DMS79 treated with DMSO at 0.1 percent for 48 hours (cell line): ENCODE data around the gene TMEM145.

Experiments used
- DNase-seq: peaks from one replicate; lab custom pipeline; 2025; lab: John Stamatoyannopoulos, UW

The TMEM145 gene

DNA sequence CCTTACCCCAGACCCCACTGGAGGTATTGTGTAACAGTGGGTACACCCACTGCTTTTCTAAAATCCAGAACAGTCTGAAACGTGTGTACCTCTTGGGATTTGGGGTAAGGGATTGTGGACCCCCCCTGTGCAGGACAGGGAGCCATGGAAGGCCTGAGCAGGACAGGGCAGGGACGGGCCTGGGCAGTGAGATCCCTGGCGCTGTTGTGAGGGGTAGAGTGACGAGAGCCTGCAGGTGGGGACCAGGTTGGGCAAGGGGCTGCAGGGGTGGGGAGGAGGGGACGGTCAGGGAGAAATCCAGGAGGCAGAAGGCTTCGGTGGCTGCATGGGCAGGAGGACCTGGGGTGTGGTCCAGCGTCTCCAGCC is 48.4 kb downstream of the TMEM145 start:
- DNase-seq = no peak

DNA sequence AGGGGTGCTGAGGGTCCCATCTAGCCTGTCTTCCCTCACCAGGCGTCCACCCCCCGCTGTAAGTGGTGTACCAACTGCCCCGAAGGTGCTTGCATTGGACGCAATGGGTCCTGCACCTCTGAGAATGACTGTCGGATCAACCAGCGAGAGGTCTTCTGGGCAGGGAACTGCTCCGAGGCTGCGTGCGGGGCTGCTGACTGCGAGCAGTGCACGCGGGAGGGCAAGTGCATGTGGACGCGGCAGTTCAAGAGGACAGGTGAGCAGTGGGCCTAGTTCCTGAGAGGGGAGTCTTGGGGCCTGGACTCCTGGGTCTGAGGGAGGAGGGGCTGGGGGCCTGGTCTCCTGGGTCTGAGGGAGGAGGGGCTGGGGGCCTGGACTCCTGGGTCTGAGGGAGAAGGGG is 49.2 kb downstream of the TMEM145 start:
- DNase-seq = no peak

DNA sequence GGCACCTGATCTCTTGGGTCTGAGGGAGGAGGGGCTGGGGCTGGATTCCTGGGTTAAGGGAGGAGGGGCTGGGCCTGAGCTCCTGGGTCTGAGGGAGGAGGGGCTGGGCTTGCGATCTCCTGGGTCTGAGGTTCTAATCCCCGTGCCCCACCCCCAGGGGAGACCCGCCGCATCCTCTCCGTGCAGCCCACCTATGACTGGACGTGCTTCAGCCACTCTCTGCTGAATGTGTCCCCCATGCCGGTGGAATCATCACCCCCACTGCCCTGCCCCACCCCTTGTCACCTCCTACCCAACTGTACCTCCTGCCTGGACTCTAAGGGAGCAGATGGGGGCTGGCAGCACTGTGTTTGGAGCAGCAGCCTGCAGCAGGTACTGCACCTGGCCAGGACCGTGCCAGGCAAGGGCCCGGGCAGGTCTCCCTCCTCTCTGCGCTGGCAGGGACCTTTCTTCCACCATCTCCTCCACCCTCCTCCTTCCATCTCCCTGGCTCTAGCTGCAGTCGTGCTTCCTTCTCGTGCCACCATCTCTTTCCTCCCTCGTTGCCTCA is 49.9 kb downstream of the TMEM145 start:
- DNase-seq = no peak

DNA sequence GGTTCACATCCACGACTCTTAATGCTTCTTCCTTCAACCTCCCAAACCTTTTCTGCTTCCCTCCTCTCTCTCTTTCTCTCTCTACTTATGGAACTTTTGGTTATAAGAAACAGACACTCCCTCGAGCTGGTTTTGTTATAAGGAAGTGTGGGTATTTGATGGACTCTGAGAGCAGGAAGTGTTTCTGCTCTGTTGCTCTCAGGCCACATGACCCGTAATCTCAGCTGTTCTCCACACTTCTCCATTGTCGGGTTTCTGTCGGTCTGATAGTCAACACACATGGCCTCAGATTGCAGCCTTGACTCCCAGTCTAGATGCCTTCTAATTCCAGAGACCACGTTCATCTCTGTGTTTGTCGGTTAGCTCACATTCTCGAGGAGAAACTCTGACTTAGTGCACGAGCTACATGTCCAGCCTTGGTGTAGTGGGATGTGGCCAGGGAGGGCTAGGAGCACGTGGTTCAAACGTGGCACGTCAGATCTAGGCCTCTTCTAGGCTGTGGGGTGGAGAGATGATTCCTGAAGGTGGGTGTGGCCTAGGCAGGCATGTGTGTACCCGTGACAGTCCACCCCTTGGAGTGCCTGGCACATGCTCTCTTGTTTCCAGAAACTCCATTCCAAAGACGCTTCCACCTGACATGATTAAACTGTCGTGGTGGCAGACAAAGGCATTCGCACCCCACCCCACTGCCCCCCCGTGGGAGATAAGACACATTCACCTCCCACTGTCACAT is 50.7 kb downstream of the TMEM145 start:
- no peak for DNase-seq

DNA sequence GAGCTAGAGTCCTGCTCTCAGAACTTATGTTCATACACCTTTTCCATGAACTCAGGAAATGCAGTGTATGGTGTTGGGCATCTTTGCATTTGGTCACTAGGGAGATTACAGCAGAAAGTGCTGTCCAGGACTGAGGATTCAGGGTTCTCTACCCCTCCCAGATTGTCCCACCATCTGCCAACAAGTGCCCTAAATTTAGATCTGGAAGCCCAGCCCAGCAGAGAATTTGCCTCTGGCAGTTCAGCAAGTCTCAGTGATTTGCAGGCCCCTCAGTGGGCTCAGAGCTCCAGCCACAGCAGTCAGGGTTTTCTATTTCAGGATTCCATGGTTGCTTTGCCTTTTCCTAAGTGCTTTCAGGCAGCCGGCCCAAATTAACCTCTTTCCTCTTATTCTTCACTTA is 53.6 kb downstream of the TMEM145 start:
- DNase-seq = no peak

DNA sequence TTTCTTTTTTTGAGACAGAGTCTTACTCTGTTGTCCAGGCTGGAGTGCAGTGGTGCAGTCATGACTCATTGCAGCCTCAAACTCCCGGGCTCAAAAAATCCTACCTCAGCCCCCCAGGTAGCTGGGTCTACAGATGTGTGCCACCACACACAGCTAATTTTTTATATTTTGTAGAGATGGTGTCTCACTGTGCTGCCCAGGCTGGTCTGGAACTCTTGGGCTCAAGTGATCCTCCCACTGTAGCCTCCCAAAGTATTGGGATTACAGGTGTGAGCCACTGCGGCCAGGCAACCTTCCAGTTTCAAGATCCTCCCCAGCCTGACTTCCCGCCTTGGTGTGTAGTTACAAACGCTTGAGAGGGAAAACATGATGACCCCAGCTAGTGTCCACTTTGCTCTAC is 54.8 kb downstream of the TMEM145 start:
- DNase-seq = no peak

DNA sequence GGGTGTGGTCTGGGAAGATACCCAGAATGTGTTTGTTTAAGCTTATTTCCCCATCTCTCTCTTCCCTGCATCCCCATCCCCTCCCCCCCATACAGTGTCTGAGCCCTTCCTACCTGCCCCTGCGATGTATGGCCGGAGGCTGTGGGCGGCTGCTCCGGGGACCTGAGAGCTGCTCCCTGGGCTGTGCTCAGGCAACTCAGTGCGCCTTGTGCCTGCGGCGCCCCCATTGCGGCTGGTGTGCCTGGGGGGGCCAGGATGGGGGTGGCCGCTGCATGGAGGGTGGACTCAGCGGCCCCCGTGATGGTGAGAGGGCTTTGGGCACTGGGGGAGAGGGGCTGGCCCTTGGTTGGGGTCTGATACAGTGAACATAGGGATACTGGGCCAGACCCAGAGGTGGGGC is 55.3 kb downstream of the TMEM145 start:
- no peak for DNase-seq

DNA sequence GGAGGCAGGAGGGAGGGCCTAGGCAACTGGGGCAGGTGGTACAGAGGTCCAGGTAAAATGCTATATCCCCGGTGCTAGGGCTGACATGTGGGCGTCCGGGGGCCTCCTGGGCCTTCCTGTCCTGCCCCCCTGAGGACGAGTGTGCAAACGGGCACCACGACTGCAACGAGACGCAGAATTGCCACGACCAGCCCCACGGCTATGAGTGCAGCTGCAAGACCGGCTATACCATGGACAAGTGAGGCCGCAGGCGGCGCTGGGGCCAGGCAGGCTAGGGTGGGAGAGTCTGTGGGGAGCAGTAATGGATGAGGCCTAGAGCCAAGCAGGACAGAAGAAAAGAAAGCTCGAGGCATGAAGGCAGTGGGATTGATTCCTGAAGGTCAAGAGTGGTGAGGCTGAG is 55.7 kb downstream of the TMEM145 start:
- no peak for DNase-seq

DNA sequence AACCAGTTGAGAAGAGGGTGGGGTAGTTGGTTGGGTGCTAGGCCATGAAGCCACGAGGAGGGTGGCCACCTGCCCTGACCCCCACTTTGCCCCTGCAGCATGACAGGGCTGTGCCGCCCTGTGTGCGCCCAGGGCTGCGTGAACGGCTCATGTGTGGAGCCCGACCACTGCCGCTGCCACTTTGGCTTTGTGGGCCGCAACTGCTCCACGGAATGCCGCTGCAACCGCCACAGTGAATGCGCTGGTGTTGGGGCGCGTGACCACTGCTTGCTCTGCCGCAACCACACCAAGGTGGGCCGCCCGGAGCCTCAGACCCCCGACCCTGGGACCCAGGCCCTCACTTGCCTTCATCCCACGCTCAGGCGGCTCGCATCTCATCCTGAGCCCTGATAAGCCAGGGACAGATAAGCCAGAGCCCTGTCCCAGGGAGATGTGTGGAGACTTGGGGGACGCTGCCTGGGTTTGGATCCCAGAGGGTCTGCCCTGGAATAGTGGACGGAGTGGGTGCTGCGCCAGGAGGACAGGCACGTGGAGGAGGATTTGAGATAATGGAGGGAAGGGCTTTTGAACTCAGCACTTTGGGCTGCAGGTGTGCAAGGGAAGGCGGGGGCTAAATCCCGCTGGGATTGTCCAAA is 56.4 kb downstream of the TMEM145 start:
- DNase-seq = no peak

DNA sequence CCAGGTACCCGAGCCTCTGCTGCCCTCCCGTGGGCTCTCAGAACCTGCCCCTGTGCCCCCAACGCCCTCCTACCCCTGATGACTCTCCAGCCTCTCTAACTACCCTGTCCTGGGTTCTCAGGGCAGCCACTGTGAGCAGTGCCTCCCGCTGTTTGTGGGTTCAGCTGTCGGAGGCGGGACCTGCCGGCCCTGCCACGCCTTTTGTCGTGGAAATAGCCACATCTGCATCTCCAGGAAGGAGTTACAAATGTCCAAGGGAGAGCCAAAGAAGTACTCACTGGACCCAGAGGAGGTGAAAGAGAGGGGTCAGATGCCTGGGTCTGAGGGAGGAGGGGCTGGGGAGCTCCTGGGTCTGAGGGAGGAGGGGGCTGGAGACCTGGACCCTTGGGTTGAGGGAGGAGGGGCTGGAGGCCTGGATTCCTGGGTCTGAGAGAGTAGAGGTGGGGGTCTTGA is 57.0 kb downstream of the TMEM145 start:
- no peak for DNase-seq

DNA sequence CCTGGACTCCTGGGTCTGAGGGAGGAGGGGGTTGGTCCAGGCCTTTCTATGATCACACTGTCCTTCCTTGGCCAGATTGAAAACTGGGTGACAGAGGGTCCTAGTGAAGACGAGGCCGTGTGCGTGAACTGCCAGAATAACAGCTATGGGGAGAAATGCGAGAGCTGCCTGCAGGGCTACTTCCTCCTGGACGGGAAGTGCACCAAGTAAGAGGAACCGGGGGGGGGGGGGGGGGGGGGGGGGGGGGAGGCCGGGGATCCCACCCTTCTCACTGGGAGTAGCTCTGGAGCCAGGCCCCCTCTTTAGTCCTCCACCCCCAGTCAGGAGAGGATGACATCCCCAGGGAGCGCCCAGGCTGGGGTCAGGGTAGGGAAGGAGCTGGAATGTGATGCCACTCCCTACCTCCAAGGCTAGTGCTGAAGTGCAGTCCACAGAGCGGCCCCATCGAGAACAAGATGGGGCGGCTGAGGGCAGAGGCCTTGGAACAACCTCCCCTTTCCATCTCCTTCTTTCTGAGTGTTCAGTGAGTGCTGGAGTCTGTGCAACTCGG is 57.6 kb downstream of the TMEM145 start:
- DNase-seq = no peak
